LNCAP (cell line): ENCODE results near the gene PHLDA1.

Experiments used
- CTCF ChIP-seq: fragments of 450-650 bp; IDR thresholded peaks from 2 replicates; pipeline ENCODE4 v1.5.1; 2017; ENCODE audit warnings: mild to moderate bottlenecking

PHLDA1 gene

GRCh38 chr12:76023069-76023690 is 8.4 kb downstream of the PHLDA1 start:
- TF ChIP-seq CTCF = no peak

- no peak for TF ChIP-seq CTCF
These were observed 9.1 kb downstream of the PHLDA1 start for GRCh38 chr12:76022506-76022905.

GRCh38 chr12:76020731-76021672 is 10.6 kb downstream of the PHLDA1 start:
- TF ChIP-seq CTCF = no peak

- no peak for TF ChIP-seq CTCF
These were observed 11.3 kb downstream of the PHLDA1 start for GRCh38 chr12:76020281-76020680.

GRCh38 chr12:76018672-76019071 is 12.9 kb downstream of the PHLDA1 start:
- TF ChIP-seq CTCF = no peak

- TF ChIP-seq CTCF = no peak
These were observed 13.5 kb downstream of the PHLDA1 start for GRCh38 chr12:76018111-76018510.

GRCh38 chr12:76014007-76014406 is 17.6 kb downstream of the PHLDA1 start:
- no peak for TF ChIP-seq CTCF
